LHCN-M2 (cell line): ENCODE results near the gene KRT23. TPM values are rescaled to one million over a fixed set of nuclear protein-coding genes. Genes with fewer than 3 reads are reported as not detected.
"Not testable (repeated sequence)": the region's sequence is repeated elsewhere in the genome, so short reads cannot be mapped to it uniquely, and the experiment has no call there.

Source experiments
- DNase-seq: peaks from one replicate; pipeline ENCODE4 v3.0.0-alpha.2; 2012; ENCODE audit warnings: low read depth
- total RNA-seq: library from RNA; depleted of rRNA; stranded (reverse); fragments of >200 nt; gene quantifications from 2 replicates; pipeline ENCODE4 v1.2.3, GENCODE V29; 2014

The KRT23 gene
- total RNA-seq, 1 experiment from 2014 or later: not detected

GRCh38 chr17:40951011-40951622 lies 13.7 kb upstream of the KRT23 start:
- no peak for DNase-seq

GRCh38 chr17:40950176-40950575 lies 12.7 kb upstream of the KRT23 start:
- no peak for DNase-seq

GRCh38 chr17:40949418-40949817 lies 12.0 kb upstream of the KRT23 start:
- DNase-seq: no peak

GRCh38 chr17:40947929-40948328 lies 10.5 kb upstream of the KRT23 start:
- no peak for DNase-seq

GRCh38 chr17:40945414-40945813 lies 8.0 kb upstream of the KRT23 start:
- no peak for DNase-seq

- DNase-seq: no peak
Measured at GRCh38 chr17:40944531-40944930, 7.1 kb upstream of the KRT23 start.

GRCh38 chr17:40942553-40942952 lies 5.1 kb upstream of the KRT23 start:
- DNase-seq: no peak

GRCh38 chr17:40940266-40940665 lies 2.8 kb upstream of the KRT23 start:
- no peak for DNase-seq

GRCh38 chr17:40938981-40939380 lies 1.5 kb upstream of the KRT23 start:
- DNase-seq: no peak

- no peak for DNase-seq
Measured at GRCh38 chr17:40936976-40937375, 470 bp downstream of the KRT23 start.

GRCh38 chr17:40936437-40936971 lies 942 bp downstream of the KRT23 start:
- DNase-seq: no peak

- DNase-seq: no peak
Measured at GRCh38 chr17:40935624-40936023, 1.8 kb downstream of the KRT23 start.

GRCh38 chr17:40932608-40933007 lies 4.8 kb downstream of the KRT23 start:
- no peak for DNase-seq

- no peak for DNase-seq
Measured at GRCh38 chr17:40931311-40931710, 6.1 kb downstream of the KRT23 start.

- DNase-seq: no peak
Measured at GRCh38 chr17:40926341-40926740, 11.1 kb downstream of the KRT23 start.

- DNase-seq: peak; percentile 89
Measured at GRCh38 chr17:40922239-40922638, 15.2 kb downstream of the KRT23 start.

- DNase-seq: peak; percentile 73
Measured at GRCh38 chr17:40921026-40921425, 16.4 kb downstream of the KRT23 start.

GRCh38 chr17:40917116-40917515 lies 20.3 kb downstream of the KRT23 start:
- not testable (repeated sequence) for DNase-seq

- DNase-seq: no peak
Measured at GRCh38 chr17:40916366-40916765, 21.1 kb downstream of the KRT23 start.

- DNase-seq: peak; percentile 51
Measured at GRCh38 chr17:40915721-40916256, 21.7 kb downstream of the KRT23 start.

GRCh38 chr17:40915199-40915661 lies 22.2 kb downstream of the KRT23 start:
- DNase-seq: peak; percentile 91

- DNase-seq: no peak
Measured at GRCh38 chr17:40914075-40914855, 23.2 kb downstream of the KRT23 start.
